Calu3 (cell line): ENCODE results near the gene CUTC. TPM values are rescaled to one million over a fixed set of nuclear protein-coding genes. Genes with fewer than 3 reads are reported as not detected.
"Not testable (repeated sequence)": the region's sequence is repeated elsewhere in the genome, so short reads cannot be mapped to it uniquely, and the experiment has no call there.

Experiments used
- BruUV-seq: library from RNA; stranded (reverse); fragments of 400-500 nt; replicated peaks from 2 replicates; lab custom pipeline; 2021; lab: Mats Ljungman, UMichigan
- CTCF ChIA-PET: fragments of 300-600 bp; sonication (Branson Sonifier 250); formaldehyde crosslinking; loops from one replicate; lab custom pipeline; 2022; ENCODE audit warnings: antibody characterized with exemption; lab: Charles Lee
- DNase-seq: peaks from one replicate; pipeline ENCODE4 v3.0.0; 2022
- H3K27ac Mint-ChIP-seq: one replicate; pipeline ENCODE4 v1.8.0; 2022; ENCODE audit warnings: mixed read lengths; ENCODE audit not compliant: unreplicated experiment
- H3K27me3 Mint-ChIP-seq: one replicate; pipeline ENCODE4 v1.8.0; 2022; ENCODE audit warnings: mixed read lengths; ENCODE audit not compliant: unreplicated experiment
- H3K36me3 Mint-ChIP-seq: one replicate; pipeline ENCODE4 v1.8.0; 2022; ENCODE audit warnings: mild to moderate bottlenecking, moderate library complexity, mixed read lengths; ENCODE audit not compliant: insufficient read depth, unreplicated experiment
- H3K4me1 Mint-ChIP-seq: one replicate; pipeline ENCODE4 v1.8.0; 2022; ENCODE audit warnings: mild to moderate bottlenecking, low read depth, mixed read lengths; ENCODE audit not compliant: unreplicated experiment
- H3K4me3 Mint-ChIP-seq: one replicate; pipeline ENCODE4 v1.8.0; 2022; ENCODE audit warnings: mild to moderate bottlenecking, low read depth, moderate library complexity, mixed read lengths; ENCODE audit not compliant: unreplicated experiment
- H3K9me3 Mint-ChIP-seq: one replicate; pipeline ENCODE4 v1.8.0; 2022; ENCODE audit warnings: low read depth, mixed read lengths; ENCODE audit not compliant: unreplicated experiment
- intact Hi-C: fragments of 100-400 bp; cut with micrococcal nuclease; formaldehyde crosslinking; loops from one replicate; pipeline ENCODE4 v1.10.0; 2022; ENCODE audit not compliant: unreplicated experiment
- total RNA-seq: library from RNA; stranded (reverse); gene quantifications from 2 replicates; pipeline ENCODE4 v1.2.3, GENCODE V29; 2022
- TF ChIP-seq, protein P1 (sequence below): fragments of 200-600 bp; IDR thresholded peaks from one replicate; pipeline ENCODE4 v1.8.0; 2022; ENCODE audit warnings: antibody characterized with exemption; ENCODE audit not compliant: unreplicated experiment

The CUTC gene
- total RNA-seq, 1 experiment from 2014 or later: 9.3 TPM

DNA sequence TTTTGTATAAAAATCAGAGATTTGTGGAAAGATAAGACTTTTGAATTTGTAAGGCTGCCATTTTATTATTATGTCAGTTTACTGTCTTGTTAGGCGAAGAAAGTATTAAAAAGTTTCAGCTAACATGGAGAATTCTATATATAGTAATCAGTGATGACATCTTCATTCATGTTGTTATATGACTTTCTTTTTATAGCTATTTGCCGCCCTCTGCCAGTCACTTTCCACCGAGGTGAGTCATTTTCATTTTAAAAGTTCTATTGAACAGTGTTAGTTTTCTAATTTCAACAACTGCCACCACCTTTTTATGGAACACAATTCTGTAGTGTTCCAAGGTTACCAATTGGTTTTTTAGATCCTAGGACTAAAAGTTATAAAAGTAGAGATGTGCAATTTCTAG lies 11.8 kb downstream of the CUTC start:
- CTCF ChIA-PET: interaction anchor here (0.9 kb wide), 1 partner anchor 11 kb away, joined by 3 read pairs; no protein-coding TSS in a partner anchor
- intact Hi-C loops: no loop called here
- DNase-seq: no peak
- no peak overlapping the region for H3K4me3 Mint-ChIP-seq
- peaks cover 5% of the 10 kb centered on the region for H3K4me1 Mint-ChIP-seq
- no peak overlapping the region for H3K27ac Mint-ChIP-seq
- peaks cover 14% of the 10 kb centered on the region for H3K36me3 Mint-ChIP-seq
- H3K9me3 Mint-ChIP-seq: peaks cover 3% of the 10 kb centered on the region
- no peaks in the 10 kb centered on the region for H3K27me3 Mint-ChIP-seq
- BruUV-seq: no TSS peak
- TF ChIP-seq, protein P1, sequence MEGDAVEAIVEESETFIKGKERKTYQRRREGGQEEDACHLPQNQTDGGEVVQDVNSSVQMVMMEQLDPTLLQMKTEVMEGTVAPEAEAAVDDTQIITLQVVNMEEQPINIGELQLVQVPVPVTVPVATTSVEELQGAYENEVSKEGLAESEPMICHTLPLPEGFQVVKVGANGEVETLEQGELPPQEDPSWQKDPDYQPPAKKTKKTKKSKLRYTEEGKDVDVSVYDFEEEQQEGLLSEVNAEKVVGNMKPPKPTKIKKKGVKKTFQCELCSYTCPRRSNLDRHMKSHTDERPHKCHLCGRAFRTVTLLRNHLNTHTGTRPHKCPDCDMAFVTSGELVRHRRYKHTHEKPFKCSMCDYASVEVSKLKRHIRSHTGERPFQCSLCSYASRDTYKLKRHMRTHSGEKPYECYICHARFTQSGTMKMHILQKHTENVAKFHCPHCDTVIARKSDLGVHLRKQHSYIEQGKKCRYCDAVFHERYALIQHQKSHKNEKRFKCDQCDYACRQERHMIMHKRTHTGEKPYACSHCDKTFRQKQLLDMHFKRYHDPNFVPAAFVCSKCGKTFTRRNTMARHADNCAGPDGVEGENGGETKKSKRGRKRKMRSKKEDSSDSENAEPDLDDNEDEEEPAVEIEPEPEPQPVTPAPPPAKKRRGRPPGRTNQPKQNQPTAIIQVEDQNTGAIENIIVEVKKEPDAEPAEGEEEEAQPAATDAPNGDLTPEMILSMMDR: no peak

DNA sequence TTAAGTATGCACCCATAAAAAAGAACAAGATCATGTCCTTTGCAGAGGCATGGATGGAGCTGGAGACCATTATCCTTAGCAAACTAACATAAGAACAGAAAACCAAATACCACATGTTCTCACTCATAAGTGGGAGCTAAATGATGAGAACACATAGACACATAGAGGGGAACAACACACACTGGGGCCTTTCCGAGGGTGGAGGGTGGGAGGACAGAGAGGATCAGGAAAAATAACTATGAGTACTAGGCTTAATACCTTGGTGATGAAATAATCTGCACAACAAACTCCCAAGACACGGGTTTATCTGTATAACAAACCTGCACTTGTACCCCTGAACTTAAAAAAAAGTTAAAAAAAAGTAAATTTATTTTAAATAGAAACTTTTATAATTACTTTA lies 14.1 kb downstream of the CUTC start:
- H3K27ac Mint-ChIP-seq, H3K27me3 Mint-ChIP-seq, H3K4me1 Mint-ChIP-seq, DNase-seq, H3K4me3 Mint-ChIP-seq, H3K36me3 Mint-ChIP-seq, H3K9me3 Mint-ChIP-seq, intact Hi-C loops, CTCF ChIA-PET, BruUV-seq: not testable (repeated sequence)

DNA sequence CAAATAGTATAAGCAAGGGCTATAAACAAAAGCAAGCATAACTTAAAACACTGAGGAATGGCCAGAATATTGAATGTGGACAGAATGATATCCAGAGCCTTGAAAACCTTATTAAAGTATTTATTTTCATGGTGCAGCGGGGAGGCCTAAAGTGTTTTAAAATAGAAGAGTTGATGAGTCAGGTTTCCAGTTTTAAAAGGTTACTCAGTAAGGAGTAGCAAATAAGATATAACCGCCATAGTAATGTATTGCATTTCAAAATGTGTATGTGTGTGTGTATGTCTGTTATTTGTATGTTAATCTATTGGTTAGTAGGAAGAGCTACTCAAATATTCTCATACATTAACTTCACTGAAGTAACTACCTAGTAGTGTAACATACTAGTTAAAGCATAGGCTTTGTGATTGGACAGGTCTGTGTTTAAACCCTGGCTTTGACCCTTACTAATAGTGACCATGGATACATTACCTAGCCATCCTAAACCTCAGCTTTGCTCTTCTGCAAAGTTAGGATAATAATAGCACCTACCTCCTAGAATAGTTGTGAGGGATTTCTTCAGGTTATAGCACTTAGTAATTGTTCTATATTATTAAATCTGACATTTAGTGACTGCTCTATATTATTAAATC lies 16.9 kb downstream of the CUTC start:
- no peak for DNase-seq
- H3K4me1 Mint-ChIP-seq: no peaks in the 10 kb centered on the region
- TF ChIP-seq, protein P1: no peak
- peaks cover 6% of the 10 kb centered on the region for H3K36me3 Mint-ChIP-seq
- no peaks in the 10 kb centered on the region for H3K9me3 Mint-ChIP-seq
- H3K27ac Mint-ChIP-seq: no peak overlapping the region
- CTCF ChIA-PET: no interaction called here
- no TSS peak for BruUV-seq
- H3K4me3 Mint-ChIP-seq: no peak overlapping the region
- H3K27me3 Mint-ChIP-seq: no peaks in the 10 kb centered on the region
- intact Hi-C loops: no loop called here

DNA sequence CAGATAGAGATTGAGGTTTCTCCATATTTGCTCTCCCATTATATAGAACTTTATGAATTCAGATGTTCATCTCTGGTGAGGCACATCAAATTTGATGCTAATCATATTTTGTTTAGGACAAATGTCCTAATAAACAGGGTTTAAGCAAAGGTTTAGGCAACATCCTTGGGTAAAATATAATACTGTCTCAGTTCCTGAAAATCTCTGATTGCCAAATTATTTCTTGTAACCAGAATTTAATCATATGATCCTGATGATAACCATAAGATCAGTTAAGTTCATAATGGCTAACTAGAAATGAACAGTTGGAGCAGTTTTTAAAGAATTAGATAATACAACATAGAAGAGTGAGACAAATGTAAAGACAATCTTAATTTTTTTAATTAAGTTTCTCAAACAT lies 18.6 kb downstream of the CUTC start:
- H3K9me3 Mint-ChIP-seq: no peaks in the 10 kb centered on the region
- no peak overlapping the region for H3K4me3 Mint-ChIP-seq
- no peaks in the 10 kb centered on the region for H3K4me1 Mint-ChIP-seq
- no peaks in the 10 kb centered on the region for H3K27me3 Mint-ChIP-seq
- no peaks in the 10 kb centered on the region for H3K36me3 Mint-ChIP-seq
- no TSS peak for BruUV-seq
- CTCF ChIA-PET: no interaction called here
- intact Hi-C loops: no loop called here
- DNase-seq: no peak
- TF ChIP-seq, protein P1: no peak
- no peak overlapping the region for H3K27ac Mint-ChIP-seq

DNA sequence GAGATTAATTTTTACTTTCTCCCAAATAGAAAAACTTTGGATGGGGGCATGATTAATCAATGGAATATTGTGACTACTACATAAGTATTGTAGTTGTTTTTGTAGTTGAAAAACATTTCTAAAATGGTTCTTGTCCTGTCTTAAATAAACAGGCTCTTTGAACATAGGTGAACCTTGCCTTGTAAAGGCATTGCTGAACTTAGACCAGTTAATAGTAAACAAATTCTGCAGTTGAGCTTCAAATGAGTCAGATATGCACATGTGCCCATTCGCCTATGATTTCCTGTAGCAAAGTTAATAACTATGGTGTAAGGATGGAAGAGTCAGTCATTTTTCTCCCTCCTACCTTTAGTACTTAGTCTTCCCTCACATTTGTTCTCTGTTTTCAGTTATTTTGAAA lies 22.6 kb downstream of the CUTC start:
- DNase-seq: no peak
- no peaks in the 10 kb centered on the region for H3K9me3 Mint-ChIP-seq
- no peak overlapping the region for H3K27ac Mint-ChIP-seq
- no peak overlapping the region for H3K4me3 Mint-ChIP-seq
- CTCF ChIA-PET: no interaction called here
- intact Hi-C loops: no loop called here
- no peaks in the 10 kb centered on the region for H3K4me1 Mint-ChIP-seq
- H3K36me3 Mint-ChIP-seq: no peaks in the 10 kb centered on the region
- H3K27me3 Mint-ChIP-seq: no peaks in the 10 kb centered on the region
- TF ChIP-seq, protein P1: no peak
- BruUV-seq: no TSS peak
